HG02852 (cell line): Measurements from ENCODE around the gene IGF2BP2.

Experiments used
- ATAC-seq: cut with Tn5 transposase; IDR thresholded peaks from one replicate; pipeline ENCODE4 v1.9.1; 2021; ENCODE audit warnings: mild to moderate bottlenecking, moderate library complexity; ENCODE audit not compliant: unreplicated experiment

Gene IGF2BP2

DNA sequence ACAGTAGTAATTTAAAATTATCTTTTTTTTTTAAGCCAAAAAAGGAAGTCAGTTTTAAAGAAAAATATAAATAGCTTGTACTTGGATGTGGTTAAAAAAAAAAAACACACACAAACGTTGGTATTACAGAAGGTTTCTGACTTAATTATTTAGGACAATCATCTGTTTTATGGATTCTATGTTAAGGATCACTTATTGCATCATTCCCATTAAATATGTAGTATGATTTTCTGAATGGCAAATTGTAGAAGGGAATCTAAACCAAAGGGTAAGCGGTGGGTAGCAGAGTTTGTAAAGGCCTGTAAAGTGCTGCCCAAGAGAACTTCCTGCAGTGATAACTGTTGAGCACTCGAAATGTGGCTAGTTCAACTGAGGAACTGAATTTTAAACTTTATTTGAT lies 230.8 kb downstream of the IGF2BP2 start:
- no peak for ATAC-seq
